SK-N-SH (cell line): ENCODE measurements around the gene ZBTB46.

ENCODE experiments used
- CTCF ChIP-seq: fragments of 200-600 bp; sonication (generic); IDR thresholded peaks from 2 replicates; pipeline ENCODE4 v1.6.1; 2017; ENCODE audit warnings: antibody characterized with exemption, mild to moderate bottlenecking, moderate library complexity
- SMC3 ChIP-seq: IDR thresholded peaks from 2 replicates; pipeline ENCODE4 v1.6.1; 2012; ENCODE audit warnings: low read depth, low read length, improper control_type of control experiment

- TF ChIP-seq CTCF (peak; percentile 62), SMC3 (peak; percentile 44)
Observed at GRCh38 chr20:63863798-63864544, 32.9 kb upstream of the ZBTB46 start.
